HG03439 (cell line): Measurements from ENCODE around the gene ADGRD1.

Experiments
- ATAC-seq: cut with Tn5 transposase; IDR thresholded peaks from one replicate; pipeline ENCODE4 v1.9.1; 2021; ENCODE audit warnings: mild to moderate bottlenecking, moderate library complexity; ENCODE audit not compliant: unreplicated experiment

Gene ADGRD1

GRCh38 chr12:131130311-131130911 is 176.7 kb downstream of the ADGRD1 start:
- no peak for ATAC-seq

DNA sequence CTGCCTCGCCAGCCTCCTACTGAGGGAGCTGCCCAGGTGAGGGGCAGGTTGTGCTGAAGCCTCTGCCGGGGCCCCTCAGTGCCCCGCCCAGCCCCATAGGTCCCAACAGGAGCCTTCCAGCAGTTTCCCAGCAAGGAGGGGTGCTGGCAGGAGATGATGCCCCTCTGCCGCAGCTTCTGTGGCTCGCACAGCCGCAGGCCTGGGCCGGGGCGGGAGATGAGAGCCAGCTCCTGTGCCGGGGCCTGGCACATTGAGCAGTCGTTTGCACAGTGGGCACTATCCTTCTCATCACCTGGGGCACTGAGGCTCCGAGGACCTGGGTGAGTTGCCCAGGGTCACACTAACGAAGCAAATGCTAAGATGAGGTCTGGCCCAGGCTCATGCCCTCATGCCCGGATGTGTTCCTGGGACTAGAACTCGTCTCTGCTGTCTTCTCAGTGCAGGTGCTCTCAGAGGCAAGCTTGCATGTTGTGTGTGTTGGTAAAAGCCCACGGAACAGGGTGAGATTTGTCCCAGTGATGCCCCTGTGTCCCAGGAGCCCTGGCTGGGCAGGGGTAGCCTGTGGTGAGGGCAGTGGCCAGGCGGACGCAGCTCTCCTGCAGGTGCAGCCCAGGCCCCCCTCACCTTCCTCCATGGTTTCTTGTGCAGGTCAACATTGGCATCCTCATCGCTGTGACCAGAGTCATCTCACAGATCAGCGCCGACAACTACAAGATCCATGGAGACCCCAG is 177.5 kb downstream of the ADGRD1 start:
- no peak for ATAC-seq

GRCh38 chr12:131131808-131132117 is 178.1 kb downstream of the ADGRD1 start:
- no peak for ATAC-seq

DNA sequence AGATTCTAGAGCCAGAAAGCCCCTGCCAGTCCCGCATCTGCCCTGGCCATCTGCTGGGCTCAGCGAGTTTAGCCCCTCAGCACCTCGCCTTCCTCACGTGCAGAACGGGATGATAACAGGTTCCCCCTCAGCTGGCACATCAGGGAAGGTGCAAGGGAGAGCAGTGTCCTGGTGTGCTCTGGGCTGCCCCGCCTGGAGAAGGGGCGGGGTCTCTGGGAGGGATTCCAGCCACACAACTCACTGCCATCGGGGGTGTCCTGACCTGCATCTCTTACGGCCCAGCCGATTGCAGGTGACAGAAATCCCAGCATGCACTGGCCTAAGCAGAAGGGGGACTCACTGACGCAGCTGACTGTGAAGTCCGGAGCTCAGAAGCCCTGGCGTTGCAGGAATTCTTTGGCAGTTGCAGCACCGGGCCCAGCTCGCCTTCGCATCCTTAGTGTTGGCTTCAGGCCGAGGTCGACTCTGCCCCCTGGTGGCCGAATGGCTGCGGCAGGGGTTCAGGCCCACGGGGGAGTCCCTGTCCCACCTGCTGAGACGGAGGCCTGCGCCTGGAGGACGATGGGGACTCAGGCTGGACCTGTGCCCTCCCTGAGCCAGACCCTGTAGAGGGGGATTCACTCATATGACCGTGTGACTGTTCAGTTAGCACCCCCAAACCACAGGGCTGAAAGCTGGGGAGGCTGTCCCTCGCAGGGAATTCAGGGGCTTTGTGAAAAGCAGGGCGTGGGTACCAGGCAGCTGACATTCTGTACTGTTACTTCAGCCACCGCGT is 178.6 kb downstream of the ADGRD1 start:
- no peak for ATAC-seq

DNA sequence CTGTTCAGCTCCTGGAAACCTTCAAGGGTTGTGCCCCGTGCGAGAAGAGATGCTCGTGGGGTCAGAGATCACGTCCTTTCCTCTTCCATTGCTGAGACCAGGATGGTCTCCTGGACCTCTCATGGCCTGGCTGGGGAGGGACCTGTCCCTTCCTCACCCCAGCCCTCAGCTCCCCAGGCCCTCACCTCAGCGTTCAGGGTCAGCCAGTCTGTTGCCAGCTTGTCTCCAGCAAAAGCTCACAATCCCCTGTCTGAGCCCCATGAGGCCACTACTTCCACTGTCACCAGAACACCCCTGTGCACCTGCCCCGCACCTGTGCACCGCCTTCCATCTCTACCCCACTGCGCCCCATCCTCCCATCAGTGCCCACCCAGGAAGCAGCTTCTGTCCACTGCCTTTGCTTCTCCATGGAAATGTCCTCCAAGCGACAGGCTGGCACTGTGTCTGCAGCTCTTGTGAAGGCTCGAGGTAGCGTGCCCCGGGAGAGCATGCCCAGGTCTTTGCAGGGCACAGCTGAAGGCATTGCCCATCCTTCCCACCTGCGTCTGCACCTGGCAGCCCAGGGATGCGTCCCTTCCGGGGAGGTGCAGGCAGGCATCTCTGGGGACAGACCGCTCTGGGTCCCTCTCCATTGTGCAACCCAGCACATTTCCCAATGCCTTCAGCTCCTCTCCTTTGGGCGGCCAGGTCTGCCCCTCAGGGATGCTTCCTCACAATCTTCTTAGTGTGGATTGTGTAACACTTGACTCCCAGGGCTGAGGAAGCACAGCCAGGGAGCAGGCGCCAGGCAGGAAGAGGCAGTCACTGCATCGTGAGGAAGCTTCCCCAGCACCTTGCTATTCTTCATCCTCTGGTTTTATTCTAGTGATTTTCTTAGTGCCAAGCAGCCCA is 179.6 kb downstream of the ADGRD1 start:
- no peak for ATAC-seq

DNA sequence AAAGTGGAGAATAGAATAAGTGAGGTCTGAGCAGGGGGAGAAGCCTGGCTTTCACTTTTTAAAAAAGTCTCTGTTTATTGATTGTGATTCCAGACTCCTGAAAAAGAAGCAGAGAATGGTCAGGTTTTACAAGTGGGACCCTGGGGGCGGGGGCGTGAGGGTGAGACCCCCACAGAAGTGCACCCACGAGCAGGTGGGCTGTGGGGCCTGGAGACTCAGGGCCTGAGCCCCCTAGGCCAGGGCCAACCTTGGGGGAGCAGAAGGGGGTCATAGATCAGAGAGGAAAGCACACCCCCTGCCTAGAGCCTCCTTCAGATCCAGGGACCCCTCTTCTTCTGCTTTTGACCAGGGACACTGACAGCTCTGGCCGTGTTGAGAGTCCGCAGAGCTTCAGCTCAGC is 180.3 kb downstream of the ADGRD1 start:
- ATAC-seq = no peak

DNA sequence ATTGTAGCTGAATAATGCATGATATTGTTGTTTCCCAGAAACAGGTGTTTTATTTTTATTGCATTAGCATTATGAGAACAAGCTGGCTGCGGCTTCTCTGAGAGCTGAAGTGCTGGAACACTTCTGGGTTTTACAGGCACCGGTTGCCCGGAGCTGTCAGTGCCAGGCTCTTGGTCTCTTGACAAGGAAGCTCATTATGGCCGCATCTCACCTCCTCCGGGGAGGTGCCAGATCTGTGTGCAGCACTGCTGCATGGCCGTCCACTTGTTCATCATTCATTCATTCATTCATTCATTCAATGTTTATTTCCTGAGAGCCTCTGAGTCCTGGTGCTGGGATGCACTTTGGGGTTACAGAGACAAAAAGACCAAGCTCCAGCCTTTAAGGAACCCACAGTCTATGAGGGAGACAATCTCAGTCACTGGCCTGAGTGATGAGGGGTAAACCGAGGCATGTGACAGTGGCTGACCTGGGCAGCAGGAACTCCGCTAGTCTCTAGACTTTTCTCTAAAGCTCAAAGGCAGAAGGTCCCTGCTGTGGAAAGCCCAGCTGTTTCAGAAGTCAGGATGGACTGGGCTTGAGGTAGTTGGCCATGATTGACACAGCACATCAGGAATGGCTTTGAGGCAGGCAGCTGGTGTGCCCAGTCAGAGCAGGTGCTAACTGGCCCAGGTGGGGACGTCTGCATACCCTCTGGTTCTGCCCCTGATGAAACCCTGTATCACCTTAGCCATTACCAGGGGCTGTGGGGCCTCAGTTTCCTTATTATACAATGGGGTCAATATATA is 181.0 kb downstream of the ADGRD1 start:
- no peak for ATAC-seq

DNA sequence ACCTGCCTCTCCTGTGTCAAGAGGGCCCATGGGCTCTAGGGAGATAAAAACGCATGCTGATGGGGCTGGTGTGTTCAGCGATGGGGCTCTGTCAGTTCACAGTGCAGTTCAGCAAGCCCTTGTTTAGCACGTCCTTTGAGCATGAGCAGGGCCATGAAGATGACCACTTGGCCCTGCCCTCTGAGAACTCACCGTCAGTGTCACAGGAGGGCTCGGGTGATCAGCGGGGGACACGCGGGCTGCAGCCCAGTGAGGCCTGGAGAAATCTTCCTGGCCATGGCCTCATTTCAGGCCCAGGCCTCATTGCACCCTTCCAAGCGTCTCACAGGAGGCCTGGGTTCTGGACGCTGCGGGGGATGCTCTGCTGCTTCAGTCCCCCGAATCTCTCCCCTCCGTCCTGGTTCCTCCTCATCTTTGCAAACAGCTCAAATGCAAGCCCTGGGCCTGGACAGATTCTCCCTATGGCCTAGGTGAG is 181.6 kb downstream of the ADGRD1 start:
- ATAC-seq = no peak

- no peak for ATAC-seq
Observed at GRCh38 chr12:131135786-131136538, 182.3 kb downstream of the ADGRD1 start.

DNA sequence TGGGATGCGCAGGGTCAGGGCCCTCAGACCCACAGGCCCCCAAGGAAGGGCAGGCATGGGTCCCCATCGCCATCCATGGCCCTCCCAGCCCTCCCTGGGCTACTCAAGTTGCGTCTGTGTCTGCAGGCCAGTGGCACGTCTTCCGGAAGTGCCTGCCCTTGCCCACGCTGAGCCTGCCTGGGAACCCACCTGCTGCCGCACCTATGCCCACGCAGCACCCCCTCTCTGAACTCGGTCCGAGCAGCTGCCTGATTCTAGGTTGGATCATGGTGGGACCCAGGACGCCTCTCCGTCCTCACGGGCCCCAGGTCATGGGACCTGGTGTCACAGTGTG is 182.8 kb downstream of the ADGRD1 start:
- no peak for ATAC-seq

- ATAC-seq = no peak
Observed at GRCh38 chr12:131137009-131137835, 183.5 kb downstream of the ADGRD1 start.

GRCh38 chr12:131137836-131138637 is 184.3 kb downstream of the ADGRD1 start:
- ATAC-seq = no peak

- no peak for ATAC-seq
Observed at GRCh38 chr12:131138638-131139362, 185.1 kb downstream of the ADGRD1 start.

GRCh38 chr12:131139363-131140068 is 185.8 kb downstream of the ADGRD1 start:
- ATAC-seq = no peak

GRCh38 chr12:131140069-131140435 is 186.3 kb downstream of the ADGRD1 start:
- ATAC-seq = no peak

GRCh38 chr12:131140697-131141096 is 187.0 kb downstream of the ADGRD1 start:
- no peak for ATAC-seq

GRCh38 chr12:131141514-131141913 is 187.8 kb downstream of the ADGRD1 start:
- ATAC-seq = no peak
